SJSA1 (cell line): Measurements from ENCODE around the gene RCAN1. TPM values are rescaled to one million over a fixed set of nuclear protein-coding genes. Genes with fewer than 3 reads are reported as not detected.
"Not testable (repeated sequence)": the region's sequence is repeated elsewhere in the genome, so short reads cannot be mapped to it uniquely, and the experiment has no call there.

ENCODE experiments used
- DNase-seq, 2 experiments: peaks; one replicate each; pipeline ENCODE4 v3.0.0-alpha.2; 2015 to 2020; ENCODE audit warnings: low spot score in 2 of 2, low read depth in 1 of 2
- H3K27ac ChIP-seq: fragments of 250-450 bp; sonication (Bioruptor Pico); 2 replicates; pipeline ENCODE4 v1.5.1; 2020; ENCODE audit warnings: mild to moderate bottlenecking, moderate library complexity
- H3K27me3 ChIP-seq: fragments of 250-450 bp; sonication (Bioruptor Pico); replicated peaks from 2 replicates; pipeline ENCODE4 v1.5.1; 2020; ENCODE audit warnings: mild to moderate bottlenecking, moderate library complexity
- H3K36me3 ChIP-seq: fragments of 250-450 bp; sonication (Bioruptor Pico); 2 replicates; pipeline ENCODE4 v1.5.1; 2020; ENCODE audit warnings: mild to moderate bottlenecking
- H3K4me1 ChIP-seq: fragments of 250-450 bp; sonication (Bioruptor Pico); replicated peaks from 2 replicates; pipeline ENCODE4 v1.6.1; 2021; ENCODE audit warnings: mild to moderate bottlenecking
- H3K4me3 ChIP-seq: fragments of 250-450 bp; sonication (Bioruptor Pico); 2 replicates; pipeline ENCODE4 v1.5.1; 2020; ENCODE audit warnings: mild to moderate bottlenecking
- H3K9me3 ChIP-seq: fragments of 250-450 bp; sonication (Bioruptor Pico); replicated peaks from 2 replicates; pipeline ENCODE4 v1.5.1; 2020; ENCODE audit warnings: mild to moderate bottlenecking
- total RNA-seq: library from RNA; depleted of rRNA; stranded (reverse); fragments of >200 nt; shearing (Covaris generic); gene quantifications from 2 replicates; pipeline ENCODE4 v1.2.3, GENCODE V29; 2014

The RCAN1 gene
- total RNA-seq, 1 experiment from 2014 or later = 132 TPM

- Histone ChIP-seq H3K36me3 (no peaks in the 10 kb centered on the region; the same call in 1 of the 2 replicates), H3K9me3 (no peaks in the 10 kb centered on the region; the same call in 1 of the 2 replicates), H3K27me3 (no peaks in the 10 kb centered on the region), H3K27ac (no peak overlapping the region), H3K4me1 (peaks cover 14% of the 10 kb centered on the region), H3K4me3 (peak overlapping the region; percentile 94)
- peak in 1 of 2 experiments; percentile 20 for DNase-seq
Observed at GRCh38 chr21:34613679-34614627, 960 bp downstream of the RCAN1 start.

GRCh38 chr21:34612557-34612956 is 2.4 kb downstream of the RCAN1 start:
- H3K4me3 ChIP-seq = no peak overlapping the region
- H3K27me3 ChIP-seq = no peaks in the 10 kb centered on the region
- no peaks in the 10 kb centered on the region; the same call in 1 of the 2 replicates for H3K9me3 ChIP-seq
- no peak for DNase-seq
- no peak overlapping the region for H3K27ac ChIP-seq
- no peaks in the 10 kb centered on the region; the same call in 1 of the 2 replicates for H3K36me3 ChIP-seq
- peaks cover 14% of the 10 kb centered on the region for H3K4me1 ChIP-seq

GRCh38 chr21:34612056-34612455 is 2.9 kb downstream of the RCAN1 start:
- no peaks in the 10 kb centered on the region; the same call in 1 of the 2 replicates for H3K36me3 ChIP-seq
- H3K9me3 ChIP-seq = no peaks in the 10 kb centered on the region; the same call in 1 of the 2 replicates
- no peak overlapping the region for H3K4me3 ChIP-seq
- no peak for DNase-seq
- no peak overlapping the region for H3K27ac ChIP-seq
- H3K4me1 ChIP-seq = peaks cover 14% of the 10 kb centered on the region
- H3K27me3 ChIP-seq = no peaks in the 10 kb centered on the region

GRCh38 chr21:34611528-34611927 is 3.4 kb downstream of the RCAN1 start:
- no peak overlapping the region for H3K27ac ChIP-seq
- no peaks in the 10 kb centered on the region; the same call in 1 of the 2 replicates for H3K36me3 ChIP-seq
- no peaks in the 10 kb centered on the region; the same call in 1 of the 2 replicates for H3K9me3 ChIP-seq
- DNase-seq = no peak
- no peak overlapping the region for H3K4me3 ChIP-seq
- H3K4me1 ChIP-seq = peaks cover 14% of the 10 kb centered on the region
- no peaks in the 10 kb centered on the region for H3K27me3 ChIP-seq

GRCh38 chr21:34609933-34610549 is 4.9 kb downstream of the RCAN1 start:
- Histone ChIP-seq H3K36me3 (no peaks in the 10 kb centered on the region; the same call in 1 of the 2 replicates), H3K27me3 (no peaks in the 10 kb centered on the region), H3K4me1 (peaks cover 14% of the 10 kb centered on the region), H3K9me3 (no peaks in the 10 kb centered on the region; the same call in 1 of the 2 replicates), H3K4me3 (no peak overlapping the region), H3K27ac (no peak overlapping the region)
- peak in 1 of 2 experiments; percentile 15 for DNase-seq

- Histone ChIP-seq H3K27me3 (no peaks in the 10 kb centered on the region), H3K36me3 (no peaks in the 10 kb centered on the region), H3K9me3 (no peaks in the 10 kb centered on the region; the same call in 1 of the 2 replicates), H3K27ac (no peak overlapping the region), H3K4me1 (peaks cover 14% of the 10 kb centered on the region), H3K4me3 (no peak overlapping the region)
- no peak for DNase-seq
Observed at GRCh38 chr21:34609244-34609932, 5.5 kb downstream of the RCAN1 start.

GRCh38 chr21:34607376-34607775 is 7.5 kb downstream of the RCAN1 start:
- H3K4me1 ChIP-seq, DNase-seq, H3K27ac ChIP-seq, H3K36me3 ChIP-seq, H3K4me3 ChIP-seq, H3K27me3 ChIP-seq, H3K9me3 ChIP-seq: not testable (repeated sequence)

- Histone ChIP-seq H3K27ac (no peak overlapping the region), H3K4me1 (peaks cover 4% of the 10 kb centered on the region; the same call in 1 of the 2 replicates), H3K36me3 (no peaks in the 10 kb centered on the region), H3K27me3 (no peaks in the 10 kb centered on the region), H3K9me3 (no peaks in the 10 kb centered on the region), H3K4me3 (no peak overlapping the region)
- no peak for DNase-seq
Observed at GRCh38 chr21:34606621-34607020, 8.3 kb downstream of the RCAN1 start.

- Histone ChIP-seq H3K9me3 (no peaks in the 10 kb centered on the region), H3K4me3 (no peak overlapping the region), H3K27me3 (no peaks in the 10 kb centered on the region), H3K27ac (no peak overlapping the region), H3K4me1 (peaks cover 4% of the 10 kb centered on the region; the same call in 1 of the 2 replicates), H3K36me3 (no peaks in the 10 kb centered on the region)
- DNase-seq = no peak
Observed at GRCh38 chr21:34606051-34606450, 8.9 kb downstream of the RCAN1 start.

- DNase-seq = peak in 1 of 2 experiments; percentile 24
- H3K36me3 ChIP-seq, H3K9me3 ChIP-seq, H3K4me3 ChIP-seq, H3K27me3 ChIP-seq, H3K27ac ChIP-seq, H3K4me1 ChIP-seq: not testable (repeated sequence)
Observed at GRCh38 chr21:34604956-34605355, 10.0 kb downstream of the RCAN1 start.

- H3K9me3 ChIP-seq = no peaks in the 10 kb centered on the region
- DNase-seq = peak in 1 of 2 experiments; percentile 8
- no peaks in the 10 kb centered on the region for H3K36me3 ChIP-seq
- no peak overlapping the region for H3K4me3 ChIP-seq
- H3K27ac ChIP-seq = no peak overlapping the region
- H3K4me1 ChIP-seq = peaks cover under 1% of the 10 kb centered on the region; the same call in 1 of the 2 replicates
- H3K27me3 ChIP-seq = no peaks in the 10 kb centered on the region
Observed at GRCh38 chr21:34604556-34604955, 10.4 kb downstream of the RCAN1 start.

- Histone ChIP-seq H3K36me3 (no peaks in the 10 kb centered on the region), H3K9me3 (no peaks in the 10 kb centered on the region)
Observed at GRCh38 chr21:34603710-34604057, 11.2 kb downstream of the RCAN1 start.

GRCh38 chr21:34603002-34603709 is 11.8 kb downstream of the RCAN1 start:
- Histone ChIP-seq H3K4me1 (peaks cover 8% of the 10 kb centered on the region; the same call in 1 of the 2 replicates), H3K27ac (no peak overlapping the region), H3K36me3 (no peaks in the 10 kb centered on the region), H3K4me3 (no peak overlapping the region), H3K27me3 (no peaks in the 10 kb centered on the region), H3K9me3 (no peaks in the 10 kb centered on the region)
- peak; percentile 58 to 75 for DNase-seq

More at GRCh38 chr21:34603710-34604057, 11.2 kb downstream of the RCAN1 start:
- Histone ChIP-seq H3K4me3 (no peak overlapping the region), H3K4me1 (peaks cover 8% of the 10 kb centered on the region; the same call in 1 of the 2 replicates), H3K27ac (no peak overlapping the region), H3K27me3 (no peaks in the 10 kb centered on the region)
- DNase-seq = no peak
